Smooth muscle cell (in vitro differentiated cells): ENCODE results near the gene IRS2. TPM values are rescaled to one million over a fixed set of nuclear protein-coding genes. Genes with fewer than 3 reads are reported as not detected.

ENCODE experiments used
- DNase-seq: peaks from one replicate; lab custom pipeline; 2025; ENCODE audit not compliant: unreplicated experiment; lab: John Stamatoyannopoulos, UW
- H2AFZ ChIP-seq: fragments of 200-600 bp; sonication (generic); 2 replicates; pipeline ENCODE4 v1.6.0; 2016; ENCODE audit warnings: antibody characterized with exemption, low read depth, mild to moderate bottlenecking
- H3F3A ChIP-seq: fragments of 200-600 bp; sonication (generic); 2 replicates; pipeline ENCODE4 v1.6.0; 2017; ENCODE audit warnings: antibody characterized with exemption, low read depth
- H3K27ac ChIP-seq: fragments of 200-600 bp; sonication (generic); 2 replicates; pipeline ENCODE4 v1.5.1; 2016; ENCODE audit warnings: low read depth, mild to moderate bottlenecking
- H3K27me3 ChIP-seq: fragments of 200-600 bp; sonication (generic); 2 replicates; pipeline ENCODE4 v1.6.1; 2016; ENCODE audit warnings: low read depth, mild to moderate bottlenecking
- H3K36me3 ChIP-seq: fragments of 200-600 bp; sonication (generic); 2 replicates; pipeline ENCODE4 v1.5.1; 2016; ENCODE audit warnings: low read depth
- H3K4me1 ChIP-seq: fragments of 200-600 bp; sonication (generic); 2 replicates; pipeline ENCODE4 v1.5.1; 2016; ENCODE audit warnings: low read depth
- H3K4me2 ChIP-seq: fragments of 200-600 bp; sonication (generic); 2 replicates; pipeline ENCODE4 v1.6.0; 2016; ENCODE audit warnings: mild to moderate bottlenecking
- H3K4me3 ChIP-seq: fragments of 200-600 bp; sonication (generic); 2 replicates; pipeline ENCODE4 v1.5.1; 2016; ENCODE audit warnings: mild to moderate bottlenecking
- H3K79me2 ChIP-seq: fragments of 200-600 bp; sonication (generic); 2 replicates; pipeline ENCODE4 v1.6.0; 2016; ENCODE audit warnings: low read depth, mild to moderate bottlenecking
- H3K9ac ChIP-seq: fragments of 200-600 bp; sonication (generic); 2 replicates; pipeline ENCODE4 v1.6.0; 2016; ENCODE audit warnings: low read depth
- H3K9me3 ChIP-seq: fragments of 200-600 bp; sonication (generic); replicated peaks from 2 replicates; pipeline ENCODE4 v1.5.1; 2016; ENCODE audit warnings: low read depth
- H4K20me1 ChIP-seq: fragments of 200-600 bp; sonication (generic); 2 replicates; pipeline ENCODE4 v1.6.0; 2016; ENCODE audit warnings: low read depth
- WGBS: methylation state at CpG from one replicate; pipeline ENCODE4 v1.1.7; 2016; ENCODE audit warnings: low lambda C conversion rate; 5-methylcytosine and 5-hydroxymethylcytosine counted together
- polyA plus RNA-seq: library from polyadenylated mRNA; unstranded; fragments of >200 nt; fragmentation: Nextera tagmentation; extraction: Ambion mirVana; gene quantifications from 2 replicates; pipeline ENCODE4 v1.2.1, GENCODE V29; 2016
- total RNA-seq: library from RNA; depleted of rRNA; stranded (reverse); fragments of >200 nt; gene quantifications from 2 replicates; pipeline ENCODE4 v1.2.3, GENCODE V29; 2014
- TF ChIP-seq, protein P1 (sequence below): fragments of 200-600 bp; sonication (generic); IDR thresholded peaks from 2 replicates; pipeline ENCODE4 v1.5.1; 2017; ENCODE audit warnings: borderline replicate concordance, mild to moderate bottlenecking, antibody characterized with exemption; ENCODE audit not compliant: insufficient read depth, poor library complexity, severe bottlenecking

The IRS2 gene, protein sequence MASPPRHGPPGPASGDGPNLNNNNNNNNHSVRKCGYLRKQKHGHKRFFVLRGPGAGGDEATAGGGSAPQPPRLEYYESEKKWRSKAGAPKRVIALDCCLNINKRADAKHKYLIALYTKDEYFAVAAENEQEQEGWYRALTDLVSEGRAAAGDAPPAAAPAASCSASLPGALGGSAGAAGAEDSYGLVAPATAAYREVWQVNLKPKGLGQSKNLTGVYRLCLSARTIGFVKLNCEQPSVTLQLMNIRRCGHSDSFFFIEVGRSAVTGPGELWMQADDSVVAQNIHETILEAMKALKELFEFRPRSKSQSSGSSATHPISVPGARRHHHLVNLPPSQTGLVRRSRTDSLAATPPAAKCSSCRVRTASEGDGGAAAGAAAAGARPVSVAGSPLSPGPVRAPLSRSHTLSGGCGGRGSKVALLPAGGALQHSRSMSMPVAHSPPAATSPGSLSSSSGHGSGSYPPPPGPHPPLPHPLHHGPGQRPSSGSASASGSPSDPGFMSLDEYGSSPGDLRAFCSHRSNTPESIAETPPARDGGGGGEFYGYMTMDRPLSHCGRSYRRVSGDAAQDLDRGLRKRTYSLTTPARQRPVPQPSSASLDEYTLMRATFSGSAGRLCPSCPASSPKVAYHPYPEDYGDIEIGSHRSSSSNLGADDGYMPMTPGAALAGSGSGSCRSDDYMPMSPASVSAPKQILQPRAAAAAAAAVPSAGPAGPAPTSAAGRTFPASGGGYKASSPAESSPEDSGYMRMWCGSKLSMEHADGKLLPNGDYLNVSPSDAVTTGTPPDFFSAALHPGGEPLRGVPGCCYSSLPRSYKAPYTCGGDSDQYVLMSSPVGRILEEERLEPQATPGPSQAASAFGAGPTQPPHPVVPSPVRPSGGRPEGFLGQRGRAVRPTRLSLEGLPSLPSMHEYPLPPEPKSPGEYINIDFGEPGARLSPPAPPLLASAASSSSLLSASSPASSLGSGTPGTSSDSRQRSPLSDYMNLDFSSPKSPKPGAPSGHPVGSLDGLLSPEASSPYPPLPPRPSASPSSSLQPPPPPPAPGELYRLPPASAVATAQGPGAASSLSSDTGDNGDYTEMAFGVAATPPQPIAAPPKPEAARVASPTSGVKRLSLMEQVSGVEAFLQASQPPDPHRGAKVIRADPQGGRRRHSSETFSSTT (N-terminal part only)
- total RNA-seq (0.72 and 0.90 TPM in 2 replicates), polyA plus RNA-seq (1.2 and 1.7 TPM in 2 replicates)

DNA sequence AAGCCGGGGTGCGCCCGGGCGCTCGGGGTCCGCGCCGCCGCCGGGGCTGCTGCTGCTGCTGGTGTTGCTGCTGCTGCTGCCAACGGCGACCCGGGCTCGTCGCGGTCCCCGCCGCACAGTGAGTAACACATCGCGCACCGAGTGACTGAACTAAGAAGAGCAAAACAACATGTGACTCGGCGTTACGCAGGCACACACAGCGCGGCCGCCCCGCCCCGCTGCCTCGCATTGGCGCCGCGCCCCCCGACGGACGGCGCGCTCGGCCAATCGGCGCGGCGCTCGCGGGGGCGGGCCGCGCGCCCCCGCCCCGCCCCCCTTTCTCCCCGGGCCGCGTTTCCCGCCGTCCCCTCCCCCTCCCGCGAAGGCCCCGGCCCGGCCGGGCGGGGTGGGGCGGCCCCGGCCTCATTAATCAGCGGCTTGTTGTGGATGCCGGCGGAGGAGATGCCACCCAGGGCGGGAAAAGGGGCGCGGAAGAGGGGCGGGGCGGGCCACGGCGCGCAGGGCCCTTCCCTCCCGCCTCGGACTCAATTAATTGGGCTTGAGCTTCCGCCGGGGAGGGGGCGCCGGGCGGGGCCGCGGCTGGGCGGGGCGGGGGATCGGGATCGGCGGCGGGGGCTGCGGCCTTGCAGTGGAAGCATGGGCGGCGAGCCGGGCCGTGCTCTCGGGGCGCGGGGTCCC is at the start of gene IRS2:
IRS2 (minus strand) TSS at position 127 of the 678 bp plus-strand sequence. CDS start 530 bp downstream, outside the sequence.
- Histone ChIP-seq H3K27ac (peak within 1 kb of the TSS; percentile 35), H3K9me3 (no peaks in the 10 kb centered on the region)

DNA sequence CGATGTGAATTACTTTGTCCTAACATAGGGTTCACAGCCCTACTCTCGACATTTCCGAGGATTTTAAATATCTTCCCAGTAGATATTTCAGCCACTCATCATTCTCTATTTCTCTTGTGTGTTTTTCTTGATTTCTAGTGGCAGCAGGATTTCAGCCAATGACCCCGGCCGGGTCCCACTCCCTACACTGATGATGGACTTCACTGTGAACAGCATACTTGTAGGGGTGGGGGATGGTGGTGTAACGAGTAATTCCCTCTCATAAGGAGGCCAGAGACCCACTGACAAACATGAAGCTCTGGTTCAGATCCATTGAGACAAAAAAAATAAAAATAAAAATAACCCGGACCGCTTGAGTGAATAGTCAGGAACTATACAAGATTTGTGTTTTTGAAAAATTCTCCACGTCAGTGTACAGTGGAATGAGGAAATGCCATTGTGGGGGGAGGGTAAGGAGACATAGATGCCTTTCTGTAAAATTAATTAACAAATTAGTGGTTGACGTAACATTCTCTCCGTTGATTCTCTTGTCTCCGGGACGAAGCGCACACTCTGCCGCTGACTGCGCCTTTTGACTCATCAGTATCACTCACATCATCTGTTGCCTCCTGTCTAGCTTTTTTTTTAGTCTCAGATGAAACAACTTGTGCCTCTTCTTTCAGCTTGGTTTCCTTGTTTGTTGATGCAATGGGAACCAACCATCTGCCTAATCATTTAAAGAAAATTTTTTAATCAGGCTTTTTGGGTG is 48.8 kb upstream of the IRS2 start:
- Histone ChIP-seq H3K79me2 (no peaks in the 10 kb centered on the region), H3K4me1 (peaks cover 6% of the 10 kb centered on the region), H3K27me3 (no peaks in the 10 kb centered on the region), H3K27ac (no peak overlapping the region), H3K4me3 (no peak overlapping the region), H2AFZ (no peak overlapping the region), H3F3A (no peaks in the 10 kb centered on the region), H3K36me3 (no peaks in the 10 kb centered on the region), H3K9me3 (no peaks in the 10 kb centered on the region), H4K20me1 (no peaks in the 10 kb centered on the region), H3K9ac (no peak overlapping the region), H3K4me2 (no peak overlapping the region)
- WGBS: 88% methylated on average over 16 of the region's 16 CpGs
- TF ChIP-seq, protein P1, sequence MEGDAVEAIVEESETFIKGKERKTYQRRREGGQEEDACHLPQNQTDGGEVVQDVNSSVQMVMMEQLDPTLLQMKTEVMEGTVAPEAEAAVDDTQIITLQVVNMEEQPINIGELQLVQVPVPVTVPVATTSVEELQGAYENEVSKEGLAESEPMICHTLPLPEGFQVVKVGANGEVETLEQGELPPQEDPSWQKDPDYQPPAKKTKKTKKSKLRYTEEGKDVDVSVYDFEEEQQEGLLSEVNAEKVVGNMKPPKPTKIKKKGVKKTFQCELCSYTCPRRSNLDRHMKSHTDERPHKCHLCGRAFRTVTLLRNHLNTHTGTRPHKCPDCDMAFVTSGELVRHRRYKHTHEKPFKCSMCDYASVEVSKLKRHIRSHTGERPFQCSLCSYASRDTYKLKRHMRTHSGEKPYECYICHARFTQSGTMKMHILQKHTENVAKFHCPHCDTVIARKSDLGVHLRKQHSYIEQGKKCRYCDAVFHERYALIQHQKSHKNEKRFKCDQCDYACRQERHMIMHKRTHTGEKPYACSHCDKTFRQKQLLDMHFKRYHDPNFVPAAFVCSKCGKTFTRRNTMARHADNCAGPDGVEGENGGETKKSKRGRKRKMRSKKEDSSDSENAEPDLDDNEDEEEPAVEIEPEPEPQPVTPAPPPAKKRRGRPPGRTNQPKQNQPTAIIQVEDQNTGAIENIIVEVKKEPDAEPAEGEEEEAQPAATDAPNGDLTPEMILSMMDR: no peak
- DNase-seq: no peak

More for the DNA sequence above, at the start of gene IRS2:
- TF ChIP-seq, protein P1: no peak
- peaks cover 3% of the 10 kb centered on the region for H3F3A ChIP-seq
- peak within 1 kb of the TSS; percentile 98 for H3K4me2 ChIP-seq
- H3K4me3 ChIP-seq: peak within 1 kb of the TSS; percentile 91
- H3K9ac ChIP-seq: peak within 1 kb of the TSS; percentile 62
- no peaks in the 10 kb centered on the region for H4K20me1 ChIP-seq
- no peaks in the 10 kb centered on the region for H3K79me2 ChIP-seq
- peak; percentile 88 for DNase-seq
- peaks cover under 1% of the 10 kb centered on the region for H3K4me1 ChIP-seq
- peak within 1 kb of the TSS; percentile 98 for H2AFZ ChIP-seq
- no peaks in the 10 kb centered on the region for H3K36me3 ChIP-seq
- 2% methylated on average over 38 of the region's 98 CpGs for WGBS
- peaks cover 18% of the 10 kb centered on the region for H3K27me3 ChIP-seq

DNA sequence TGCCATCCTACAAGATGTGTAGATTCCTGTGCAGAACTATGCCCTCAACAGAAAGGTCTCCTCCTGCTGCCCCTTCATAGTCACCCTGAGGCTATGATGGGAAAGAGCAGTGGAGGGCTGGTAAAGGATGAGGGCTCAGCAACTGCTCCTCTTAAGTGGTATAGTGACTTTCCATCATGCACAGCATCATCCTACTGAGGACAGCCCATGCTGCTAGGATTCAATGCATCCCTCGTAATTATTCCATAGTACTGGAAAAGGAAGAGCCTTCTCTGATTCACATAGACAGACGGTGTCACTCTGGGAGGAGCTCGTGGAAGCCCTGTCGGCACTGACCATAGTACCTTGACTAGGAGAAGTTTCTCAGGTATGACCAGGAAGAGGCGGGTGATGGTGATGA is 47.6 kb upstream of the IRS2 start:
- Histone ChIP-seq H3K4me1 (no peaks in the 10 kb centered on the region), H3F3A (no peaks in the 10 kb centered on the region), H3K4me3 (no peak overlapping the region), H4K20me1 (no peaks in the 10 kb centered on the region), H3K36me3 (no peaks in the 10 kb centered on the region), H2AFZ (no peak overlapping the region), H3K27ac (no peak overlapping the region), H3K79me2 (no peaks in the 10 kb centered on the region), H3K4me2 (no peak overlapping the region), H3K9ac (no peak overlapping the region), H3K9me3 (no peaks in the 10 kb centered on the region), H3K27me3 (no peaks in the 10 kb centered on the region)
- no peak for DNase-seq
- whole genome bisulfite sequencing: 92% methylated on average over 5 of the region's 5 CpGs
- TF ChIP-seq, protein P1: no peak
